Measurements from ENCODE around the gene TSPAN4.

The TSPAN4 gene

DNA sequence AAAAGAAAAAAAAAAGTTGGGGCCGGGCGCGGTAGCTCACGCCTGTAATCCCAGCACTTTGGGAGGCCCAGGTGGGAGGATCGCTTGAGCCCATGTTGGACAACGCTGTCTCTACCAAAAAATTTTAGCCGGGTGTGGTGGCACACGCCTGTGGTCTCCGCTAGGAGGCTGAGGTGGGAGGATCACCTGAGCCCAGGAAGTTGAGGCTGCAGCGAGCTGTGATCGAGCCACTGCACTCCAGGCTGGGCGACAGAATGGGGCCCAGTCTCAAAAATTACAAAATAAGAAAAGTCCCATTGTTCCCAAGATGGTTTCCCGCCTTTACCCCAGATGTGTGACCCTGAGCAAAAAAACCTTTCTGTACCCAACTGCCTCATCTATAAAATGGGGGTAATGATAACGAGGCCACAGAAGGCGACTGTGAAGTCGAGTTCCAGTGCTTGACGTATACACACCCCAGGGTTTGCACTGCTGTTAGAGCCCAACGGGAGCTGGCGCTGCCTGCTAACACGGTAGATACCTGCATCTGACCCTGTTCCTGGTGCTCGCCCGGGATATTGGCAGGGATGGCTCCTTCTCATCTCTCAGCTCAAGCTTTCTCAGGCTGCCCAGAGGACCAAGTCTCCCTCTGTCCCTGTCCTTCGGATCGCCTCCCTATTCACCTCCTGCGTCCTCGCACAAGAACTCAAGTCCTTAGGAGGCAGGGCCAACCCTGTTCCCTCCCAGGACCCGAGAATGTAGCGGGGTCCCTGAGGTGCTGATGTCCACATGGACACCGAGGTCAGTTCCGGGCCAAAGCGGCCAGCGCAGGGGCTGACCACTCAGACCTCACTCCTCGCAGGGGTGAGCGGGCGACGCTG is 34.0 kb upstream of the TSPAN4 start:
- DNase-seq: no peak

DNA sequence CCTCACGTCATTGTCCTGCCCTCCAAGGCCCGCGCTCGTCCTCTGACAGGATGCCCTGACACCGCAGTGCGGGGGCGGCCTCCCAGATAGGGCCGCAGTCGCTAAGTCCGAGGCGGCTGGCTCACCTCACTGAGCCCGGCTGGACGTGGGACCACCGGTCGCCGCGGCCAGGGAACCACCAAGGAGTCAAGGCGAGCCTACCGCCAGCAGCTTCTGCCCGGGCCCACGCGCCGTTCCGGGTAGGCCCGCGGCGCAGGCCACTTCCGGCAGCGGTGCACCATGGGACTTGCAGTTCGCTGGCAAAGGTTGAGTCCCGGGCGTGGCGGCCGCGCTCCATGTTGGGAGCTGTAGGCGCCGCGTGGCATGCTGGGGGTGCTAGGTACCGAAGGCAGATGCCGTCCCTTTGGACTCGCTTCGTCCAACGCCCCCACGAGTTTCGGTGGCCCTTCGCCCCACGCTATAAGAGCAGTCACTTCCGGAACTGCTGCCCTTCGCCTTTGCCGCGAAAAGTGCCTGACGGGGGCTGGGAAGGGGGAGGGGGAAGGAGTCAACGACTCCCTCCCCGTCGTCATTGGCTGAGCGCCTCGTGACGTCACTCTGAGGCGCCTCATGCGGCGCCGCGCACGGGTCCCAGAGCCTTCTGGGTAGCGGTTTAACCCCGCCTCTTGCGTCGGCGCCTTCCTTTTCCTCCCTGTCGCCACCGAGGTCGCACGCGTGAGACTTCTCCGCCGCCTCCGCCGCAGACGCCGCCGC is 33.2 kb upstream of the TSPAN4 start, which contains the start of gene RPLP2:
Gene RPLP2, plus strand, starts transcription at position 681 of the 753 bp plus-strand sequence. CDS start 268 bp downstream, outside the sequence.
- DNase-seq: peak; percentile 87 to 88

DNA sequence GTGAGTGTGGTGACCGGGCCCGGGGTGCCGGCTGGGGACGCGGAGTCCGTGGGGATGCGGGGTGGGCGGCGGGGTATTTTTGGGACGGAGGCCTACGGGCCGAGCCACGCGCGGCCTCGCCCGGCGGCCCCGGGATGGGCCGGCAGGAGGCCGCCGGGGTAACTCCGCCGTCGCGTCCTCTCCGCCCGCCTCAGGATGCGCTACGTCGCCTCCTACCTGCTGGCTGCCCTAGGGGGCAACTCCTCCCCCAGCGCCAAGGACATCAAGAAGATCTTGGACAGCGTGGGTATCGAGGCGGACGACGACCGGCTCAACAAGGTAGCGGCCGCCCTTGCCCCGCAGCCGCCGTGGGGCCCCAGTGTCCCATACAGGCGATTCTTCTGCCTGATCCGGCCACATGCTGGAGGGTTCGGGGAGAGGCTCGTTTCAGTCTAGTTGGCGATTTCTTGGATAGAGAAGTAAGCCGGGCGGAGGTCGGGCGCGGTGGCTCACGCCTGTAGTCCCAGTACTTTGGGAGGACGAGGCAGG is 32.5 kb upstream of the TSPAN4 start:
- no peak for DNase-seq

DNA sequence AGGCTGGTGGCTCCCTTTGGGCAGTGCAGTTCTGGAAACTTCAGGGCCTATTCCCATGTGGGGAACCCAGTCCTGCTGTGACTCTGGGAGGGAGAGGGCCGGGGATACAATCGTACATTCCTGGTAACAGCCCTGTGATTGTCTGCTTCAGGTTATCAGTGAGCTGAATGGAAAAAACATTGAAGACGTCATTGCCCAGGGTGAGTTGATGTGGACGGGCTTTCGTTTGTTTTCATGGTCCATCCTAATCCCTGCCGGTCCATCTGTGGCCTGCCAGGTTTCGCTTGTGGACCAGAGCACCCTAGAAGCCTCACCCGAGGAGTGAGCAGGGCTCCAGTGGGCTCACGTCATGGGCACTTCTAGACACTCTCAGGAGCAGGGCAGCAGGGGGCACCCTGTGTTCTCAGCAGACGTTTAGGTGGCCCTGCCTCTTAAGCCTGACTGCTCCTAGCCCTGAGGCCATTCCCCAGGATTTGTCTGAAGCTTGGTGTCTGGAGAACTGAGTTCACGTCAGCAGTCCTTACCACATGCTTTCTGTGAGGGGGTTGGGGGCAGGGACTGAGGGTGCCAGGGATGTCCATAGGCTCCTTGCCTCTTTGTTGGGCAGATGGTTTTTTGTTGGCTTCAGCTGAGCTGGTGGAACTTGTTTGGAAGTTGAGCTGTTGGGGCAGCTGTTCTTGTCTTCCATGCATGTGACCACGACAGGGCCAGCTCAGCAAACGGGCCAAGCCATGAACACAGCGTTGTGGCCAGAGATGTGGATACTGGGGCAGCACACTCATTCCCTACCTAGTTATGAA is 31.0 kb upstream of the TSPAN4 start:
- DNase-seq: peak in 1 of 2 experiments; percentile 7

DNA sequence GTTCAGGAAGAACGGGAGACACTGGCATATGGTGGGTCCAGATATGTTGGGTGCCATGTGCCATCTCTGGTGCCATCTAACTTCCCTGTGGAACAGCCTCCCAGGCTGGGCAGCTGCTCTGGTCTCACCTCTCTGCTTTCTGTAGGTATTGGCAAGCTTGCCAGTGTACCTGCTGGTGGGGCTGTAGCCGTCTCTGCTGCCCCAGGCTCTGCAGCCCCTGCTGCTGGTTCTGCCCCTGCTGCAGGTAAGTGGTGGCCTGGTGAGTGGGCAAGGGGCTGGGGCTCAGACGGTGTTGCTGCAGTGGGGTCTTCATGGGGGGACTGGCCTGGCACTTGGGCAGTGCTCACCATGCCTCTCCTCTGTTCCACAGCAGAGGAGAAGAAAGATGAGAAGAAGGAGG is 30.3 kb upstream of the TSPAN4 start:
- no peak for DNase-seq

DNA sequence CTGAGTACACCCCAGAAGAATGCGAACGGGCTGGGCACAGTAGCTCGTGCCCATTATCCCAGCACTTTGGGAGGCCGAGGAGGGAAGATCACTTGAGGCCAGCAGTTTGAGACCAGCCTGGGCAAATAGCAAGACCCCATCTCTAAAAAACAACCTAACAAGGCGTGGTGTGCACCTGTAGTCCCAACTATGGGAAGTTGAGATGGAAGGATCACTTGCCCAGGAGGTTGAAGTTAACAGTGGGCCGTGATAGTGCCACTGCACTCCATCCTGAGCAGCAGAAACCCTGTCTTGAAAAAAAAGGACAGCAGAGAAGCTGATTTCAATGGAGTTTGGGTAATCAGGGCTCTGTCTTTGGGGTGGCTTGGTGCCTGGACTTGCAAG is 29.6 kb upstream of the TSPAN4 start:
- DNase-seq: no peak

DNA sequence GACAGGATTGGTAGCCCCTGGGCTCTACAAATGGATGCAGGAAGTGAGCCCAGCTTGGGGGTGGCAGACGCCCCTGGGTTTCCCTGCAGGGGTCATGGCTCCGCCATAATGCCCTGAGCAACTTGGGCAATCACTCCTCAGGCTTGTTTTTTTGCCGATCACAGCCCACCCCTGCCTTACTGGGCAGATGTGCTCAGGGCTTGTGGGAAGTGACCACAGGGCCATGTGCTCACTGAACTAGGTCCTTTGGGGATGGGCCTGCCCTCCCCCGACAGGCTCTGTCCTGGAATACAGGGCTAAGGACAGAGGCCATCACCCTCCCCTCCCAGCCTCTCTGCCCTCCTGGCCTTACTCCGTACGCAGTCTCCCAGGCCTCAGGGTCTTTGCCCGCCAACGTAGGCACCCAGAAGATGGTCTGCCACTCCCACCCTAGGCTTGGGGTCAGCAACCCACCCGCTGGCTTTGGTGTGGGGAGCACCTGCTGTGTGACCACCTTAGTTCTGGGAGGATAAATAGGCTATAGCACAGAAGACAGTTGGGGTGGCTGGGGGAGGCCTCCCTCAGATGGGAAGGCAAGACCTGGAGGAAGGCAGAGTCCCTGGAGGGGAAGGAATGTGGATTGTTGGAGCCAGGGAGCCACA is 29.1 kb upstream of the TSPAN4 start:
- no peak for DNase-seq

DNA sequence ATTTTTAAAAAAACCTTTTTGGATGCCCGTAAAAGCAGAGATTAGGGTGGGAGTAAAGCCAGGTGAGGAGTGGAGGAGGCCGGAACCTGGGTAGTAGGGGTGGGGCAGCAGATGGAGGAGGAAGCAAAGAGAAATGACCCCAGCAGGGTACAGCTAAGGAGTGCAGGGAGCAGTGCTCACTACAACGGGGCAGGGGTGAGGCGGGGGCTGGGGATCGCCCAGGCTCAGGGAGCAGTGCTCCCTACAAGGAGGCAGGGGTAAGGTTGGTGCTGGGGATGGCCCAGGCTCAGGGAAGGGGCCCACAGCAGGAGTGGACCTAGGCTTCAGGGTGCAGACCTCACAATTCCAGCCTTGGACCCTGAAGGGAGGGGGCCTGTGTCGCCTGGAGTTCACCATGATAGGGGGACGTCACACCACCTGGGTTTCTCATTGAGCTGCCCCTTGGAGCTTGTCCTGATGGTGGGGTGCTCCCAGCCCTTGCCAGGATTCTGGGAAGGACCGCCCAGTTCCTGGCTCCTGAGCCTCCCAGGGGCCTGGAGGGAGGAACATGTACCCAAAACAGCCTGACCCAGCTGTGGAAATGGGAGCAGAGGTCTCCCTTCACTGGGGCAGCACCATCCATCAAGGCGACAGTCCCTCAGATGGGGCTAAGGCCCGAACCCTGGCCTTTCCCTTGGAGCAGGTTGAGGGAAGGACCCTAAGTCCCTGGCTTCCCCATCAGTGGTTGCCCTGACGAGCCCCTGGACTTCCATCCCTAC is 26.8 kb upstream of the TSPAN4 start:
- DNase-seq: no peak

DNA sequence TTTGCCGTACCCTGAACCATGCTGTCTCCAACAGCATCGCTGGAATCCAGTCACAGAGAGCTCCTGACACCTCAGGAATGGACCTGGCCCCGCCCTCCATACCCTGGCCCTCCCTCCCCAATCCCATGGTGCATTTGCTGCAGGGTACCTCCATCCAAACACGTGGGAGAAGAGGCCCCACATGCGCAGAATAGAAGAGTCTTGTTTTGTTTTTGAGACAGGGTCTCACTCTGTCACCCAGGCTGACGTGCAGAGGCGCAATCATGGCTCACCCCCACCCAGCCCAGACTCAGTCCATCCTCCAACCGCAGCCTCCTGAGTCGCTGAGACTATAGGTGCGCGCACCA is 26.2 kb upstream of the TSPAN4 start:
- no peak for DNase-seq

DNA sequence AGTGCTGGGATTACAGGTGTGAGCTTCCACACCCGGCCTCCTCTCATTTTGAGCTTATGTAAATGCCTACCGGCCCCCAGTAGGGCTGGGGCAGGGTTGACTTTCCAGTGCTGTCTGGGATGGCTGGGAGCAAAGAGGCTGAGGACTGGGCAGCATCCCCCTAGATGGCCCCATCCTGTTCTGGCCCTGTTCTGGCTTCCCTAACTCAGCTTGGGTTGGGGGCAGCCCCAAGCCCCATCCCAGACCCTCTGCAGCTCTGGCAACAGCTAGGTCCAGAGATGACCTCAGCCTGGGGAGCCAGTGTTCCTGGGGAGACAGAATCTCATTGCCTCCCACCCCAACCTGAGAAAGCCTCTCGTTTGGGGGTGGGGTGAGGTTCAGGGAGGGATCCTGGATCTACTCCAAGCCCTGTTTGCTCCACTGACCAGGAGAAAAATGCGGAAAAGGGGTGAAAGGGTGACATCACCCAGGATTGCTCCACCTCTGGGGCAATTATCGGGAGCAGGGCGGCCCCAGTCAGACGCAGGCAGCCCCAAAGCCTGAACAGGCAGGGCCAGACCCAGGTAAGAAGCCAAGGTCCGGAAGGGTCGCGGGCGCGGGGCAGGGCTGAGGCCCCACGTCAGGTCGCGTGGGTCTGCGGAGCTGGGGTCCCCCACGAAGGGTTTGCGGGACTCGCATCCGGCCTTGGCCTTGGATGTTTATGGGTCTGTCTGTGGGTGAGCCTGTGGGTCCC is 24.1 kb upstream of the TSPAN4 start, which contains the start of gene PNPLA2:
Gene PNPLA2, plus strand, starts transcription at position 519 of the 733 bp plus-strand sequence. CDS start 805 bp downstream, outside the sequence.
- DNase-seq: no peak

DNA sequence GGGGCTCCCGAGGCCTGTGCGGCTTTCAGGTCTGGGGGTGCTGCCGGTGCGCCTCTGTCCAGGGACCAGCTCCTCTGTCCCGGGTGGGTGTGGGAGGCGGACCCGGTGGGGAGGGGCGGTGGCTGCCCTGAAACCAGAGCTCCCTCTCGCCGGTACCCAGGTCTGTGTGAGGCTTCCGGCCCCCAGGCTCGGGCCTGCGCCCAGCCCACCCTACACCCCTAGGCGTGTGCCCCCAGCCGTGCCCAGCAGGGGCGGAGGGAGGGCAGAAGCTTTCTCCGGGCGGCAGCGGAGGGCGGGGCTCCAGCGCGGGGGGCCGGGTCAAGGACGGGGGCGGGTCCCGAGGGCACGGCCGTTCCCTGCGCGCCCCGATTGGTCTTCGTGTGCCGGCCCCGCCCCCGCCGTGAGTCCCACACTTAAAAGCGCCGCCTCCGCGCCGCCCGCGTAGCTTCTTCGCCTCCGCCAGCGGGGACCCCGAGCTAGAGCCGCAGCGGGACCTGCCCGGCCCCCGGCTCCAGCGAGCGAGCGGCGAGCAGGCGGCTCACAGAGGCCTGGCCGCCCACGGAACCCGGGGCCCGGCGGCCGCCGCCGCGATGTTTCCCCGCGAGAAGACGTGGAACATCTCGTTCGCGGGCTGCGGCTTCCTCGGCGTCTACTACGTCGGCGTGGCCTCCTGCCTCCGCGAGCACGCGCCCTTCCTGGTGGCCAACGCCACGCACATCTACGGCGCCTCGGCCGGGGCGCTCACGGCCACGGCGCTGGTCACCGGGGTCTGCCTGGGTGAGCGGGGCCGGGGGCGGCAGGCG is 23.3 kb upstream of the TSPAN4 start:
- DNase-seq: peak; percentile 69 to 85

DNA sequence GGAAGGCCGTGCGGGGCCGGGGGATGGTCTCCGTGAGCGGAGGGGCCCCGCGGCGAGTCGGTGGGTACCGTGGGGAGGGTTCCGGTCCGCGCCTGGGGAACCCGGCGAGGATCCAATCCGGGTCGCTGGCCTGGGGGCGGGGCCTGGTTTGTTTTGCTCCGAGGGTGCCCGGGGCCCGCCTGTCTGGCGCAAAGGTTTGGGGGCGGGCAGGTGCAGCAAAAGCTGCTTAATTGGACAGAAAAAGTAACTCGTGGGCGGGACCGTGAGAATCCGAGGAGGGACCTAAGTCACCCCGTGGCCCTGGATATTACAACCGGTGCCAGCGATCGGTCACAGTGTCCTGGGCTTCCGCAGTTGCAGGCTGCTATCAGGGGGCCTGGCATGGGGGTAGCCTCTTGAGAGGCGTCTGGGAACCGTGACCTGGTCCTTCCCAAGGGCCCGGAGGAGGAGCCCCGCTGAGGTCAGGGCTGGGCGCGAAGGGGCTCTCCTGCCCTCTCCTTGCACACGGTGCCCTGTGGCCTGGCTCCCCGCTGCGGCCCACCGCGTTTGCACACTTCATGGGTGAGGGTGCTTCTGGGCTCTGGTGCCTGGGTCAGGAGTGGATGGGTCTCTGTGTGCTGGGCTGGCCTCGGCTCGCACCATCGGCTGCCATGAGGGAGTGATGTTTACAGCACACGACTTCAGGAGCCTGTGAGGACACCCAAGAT is 22.6 kb upstream of the TSPAN4 start:
- peak; percentile 87 to 89 for DNase-seq

DNA sequence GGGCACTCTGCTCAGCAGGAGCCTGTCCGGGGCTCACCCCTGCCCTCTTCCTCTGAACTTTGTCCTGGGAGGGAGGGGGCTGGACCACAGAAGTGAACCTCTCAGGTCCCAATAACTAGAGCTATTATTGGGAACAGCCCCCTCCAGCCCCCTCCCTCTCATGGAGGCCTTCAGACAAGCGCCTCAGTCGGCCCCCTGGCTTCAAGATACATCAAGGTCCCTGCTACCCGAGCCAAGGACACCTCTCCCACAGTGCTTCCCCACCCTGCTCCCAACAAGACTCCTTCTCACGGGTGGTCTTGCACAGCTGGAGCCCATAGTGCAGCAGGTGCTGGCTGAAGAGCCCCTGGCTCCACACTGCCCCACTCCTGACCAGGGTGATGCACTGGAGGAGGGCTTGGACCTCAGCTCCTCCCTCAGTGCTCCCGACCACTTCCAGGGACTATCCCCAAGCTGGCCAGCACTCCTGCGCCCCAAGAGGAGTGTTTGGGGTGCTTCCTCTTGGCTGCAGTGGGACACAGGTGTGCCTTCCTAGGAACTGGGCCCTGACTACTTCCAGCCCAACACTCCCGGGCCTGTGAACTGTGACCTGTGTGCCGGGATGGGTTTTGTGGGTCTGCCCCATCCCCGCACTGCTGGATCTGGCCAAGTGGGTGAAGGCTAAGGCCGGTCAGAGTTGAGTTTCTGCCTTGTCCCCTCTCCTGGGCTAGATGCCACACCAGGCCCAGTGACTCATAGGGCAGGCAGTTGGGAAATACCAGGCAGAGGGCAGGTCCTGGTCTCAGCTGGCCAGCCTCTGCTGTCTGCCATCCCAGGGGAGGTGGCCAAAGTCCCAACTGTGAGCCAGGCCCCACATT is 21.8 kb upstream of the TSPAN4 start:
- DNase-seq: peak; percentile 78 to 83

DNA sequence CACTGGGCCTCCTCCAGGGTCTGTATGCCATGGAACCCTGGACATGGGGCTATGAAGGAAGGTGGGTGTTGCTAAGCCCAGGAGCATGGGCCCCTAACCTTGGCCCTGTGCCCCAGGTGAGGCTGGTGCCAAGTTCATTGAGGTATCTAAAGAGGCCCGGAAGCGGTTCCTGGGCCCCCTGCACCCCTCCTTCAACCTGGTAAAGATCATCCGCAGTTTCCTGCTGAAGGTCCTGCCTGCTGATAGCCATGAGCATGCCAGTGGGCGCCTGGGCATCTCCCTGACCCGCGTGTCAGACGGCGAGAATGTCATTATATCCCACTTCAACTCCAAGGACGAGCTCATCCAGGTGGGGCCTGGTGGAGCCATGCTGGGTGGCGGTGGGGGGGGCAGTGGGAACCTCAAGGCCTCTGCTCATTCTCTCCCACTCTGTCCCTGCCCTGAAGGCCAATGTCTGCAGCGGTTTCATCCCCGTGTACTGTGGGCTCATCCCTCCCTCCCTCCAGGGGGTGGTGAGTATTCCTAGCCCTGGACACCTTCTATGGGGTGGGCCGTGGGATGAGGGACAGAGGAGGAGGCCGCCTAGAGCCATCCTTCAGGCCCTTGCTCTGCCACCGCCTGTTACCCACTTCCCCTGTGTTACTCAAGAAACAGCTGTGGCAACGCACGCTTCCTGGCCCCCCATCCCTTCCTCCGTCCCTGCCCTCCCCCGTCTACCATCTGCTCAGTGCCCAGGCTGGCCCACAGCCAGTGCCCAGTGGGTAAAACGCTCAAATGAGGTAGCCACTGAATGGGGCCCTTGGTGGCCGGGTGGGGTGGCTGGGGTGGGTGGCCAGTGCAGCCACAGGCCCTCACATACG is 20.9 kb upstream of the TSPAN4 start:
- DNase-seq: peak; percentile 83 to 90

DNA sequence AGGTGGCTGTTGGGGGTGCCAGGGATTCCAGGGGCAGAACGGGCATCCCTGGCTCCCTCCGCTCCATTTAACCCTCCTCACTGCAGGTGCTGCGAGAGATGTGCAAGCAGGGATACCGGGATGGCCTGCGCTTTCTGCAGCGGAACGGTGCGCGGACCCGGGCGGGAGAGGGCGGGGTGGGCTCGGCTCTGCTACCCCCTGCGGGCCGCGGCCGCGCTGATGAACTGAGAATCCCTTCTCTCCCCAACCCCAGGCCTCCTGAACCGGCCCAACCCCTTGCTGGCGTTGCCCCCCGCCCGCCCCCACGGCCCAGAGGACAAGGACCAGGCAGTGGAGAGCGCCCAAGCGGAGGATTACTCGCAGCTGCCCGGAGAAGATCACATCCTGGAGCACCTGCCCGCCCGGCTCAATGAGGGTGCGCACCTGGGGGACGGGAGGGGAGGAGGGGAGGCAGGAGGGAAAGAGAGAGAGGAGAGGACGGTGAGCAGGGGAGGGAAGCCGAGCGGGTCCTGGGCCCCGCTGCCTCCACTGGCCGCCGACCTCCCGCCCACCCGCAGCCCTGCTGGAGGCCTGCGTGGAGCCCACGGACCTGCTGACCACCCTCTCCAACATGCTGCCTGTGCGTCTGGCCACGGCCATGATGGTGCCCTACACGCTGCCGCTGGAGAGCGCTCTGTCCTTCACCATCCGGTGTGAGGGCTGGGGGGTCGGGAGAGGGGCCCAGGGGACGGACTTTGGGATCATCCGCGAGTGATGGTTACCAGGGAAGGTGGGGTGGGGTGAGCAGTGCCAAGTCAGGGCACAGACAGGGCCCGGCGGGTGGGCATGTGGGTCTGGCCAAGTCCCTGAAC is 19.0 kb upstream of the TSPAN4 start:
- DNase-seq: no peak

DNA sequence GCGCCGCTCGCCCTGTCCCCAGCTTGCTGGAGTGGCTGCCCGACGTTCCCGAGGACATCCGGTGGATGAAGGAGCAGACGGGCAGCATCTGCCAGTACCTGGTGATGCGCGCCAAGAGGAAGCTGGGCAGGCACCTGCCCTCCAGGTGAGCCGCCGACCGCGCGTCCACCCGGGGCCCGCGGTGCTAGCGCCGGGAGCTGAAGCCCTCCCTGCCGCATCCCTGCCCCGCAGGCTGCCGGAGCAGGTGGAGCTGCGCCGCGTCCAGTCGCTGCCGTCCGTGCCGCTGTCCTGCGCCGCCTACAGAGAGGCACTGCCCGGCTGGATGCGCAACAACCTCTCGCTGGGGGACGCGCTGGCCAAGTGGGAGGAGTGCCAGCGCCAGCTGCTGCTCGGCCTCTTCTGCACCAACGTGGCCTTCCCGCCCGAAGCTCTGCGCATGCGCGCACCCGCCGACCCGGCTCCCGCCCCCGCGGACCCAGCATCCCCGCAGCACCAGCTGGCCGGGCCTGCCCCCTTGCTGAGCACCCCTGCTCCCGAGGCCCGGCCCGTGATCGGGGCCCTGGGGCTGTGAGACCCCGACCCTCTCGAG is 18.3 kb upstream of the TSPAN4 start:
- no peak for DNase-seq

All from AML-193 (cell line).